GM23338 (cell line): ENCODE measurements around the gene KCNIP3. TPM values are rescaled to one million over a fixed set of nuclear protein-coding genes. Genes with fewer than 3 reads are reported as not detected.

Experiments used
- ATAC-seq: fragments of 200-7000 bp; cut with Tn5 transposase; 3 replicates; pipeline ENCODE4 v1.9.1; 2020
- DNase-seq: peaks from one replicate; pipeline ENCODE4 v3.0.0-alpha.2; 2015; ENCODE audit warnings: low spot score
- H2AFZ ChIP-seq: fragments of 200-600 bp; sonication (generic); 2 replicates; pipeline ENCODE4 v1.8.0; 2016; ENCODE audit warnings: antibody characterized with exemption, mild to moderate bottlenecking, moderate library complexity
- H3F3A ChIP-seq: fragments of 200-600 bp; sonication (generic); replicated peaks from 2 replicates; pipeline ENCODE4 v1.8.0; 2017; ENCODE audit warnings: antibody characterized with exemption, mixed run types, low read depth
- H3K27ac ChIP-seq: fragments of 200-600 bp; sonication (generic); 2 replicates; pipeline ENCODE4 v1.6.1; 2016; ENCODE audit warnings: low read depth
- H3K27me3 ChIP-seq: fragments of 200-600 bp; sonication (generic); 2 replicates; pipeline ENCODE4 v1.8.0; 2016; ENCODE audit warnings: mild to moderate bottlenecking, mixed run types, moderate library complexity; ENCODE audit not compliant: insufficient read depth
- H3K36me3 ChIP-seq: fragments of 200-600 bp; sonication (generic); 2 replicates; pipeline ENCODE4 v1.8.0; 2016; ENCODE audit warnings: mild to moderate bottlenecking; ENCODE audit not compliant: insufficient read depth
- H3K4me1 ChIP-seq: fragments of 200-600 bp; sonication (generic); 2 replicates; pipeline ENCODE4 v1.8.0; 2016; ENCODE audit warnings: mild to moderate bottlenecking, moderate library complexity; ENCODE audit not compliant: insufficient read depth
- H3K4me2 ChIP-seq: fragments of 200-600 bp; sonication (generic); 2 replicates; pipeline ENCODE4 v1.7.1; 2017; ENCODE audit warnings: mixed run types
- H3K4me3 ChIP-seq: fragments of 200-600 bp; sonication (generic); 2 replicates; pipeline ENCODE4 v1.6.1; 2016; ENCODE audit warnings: mixed run types
- H3K79me2 ChIP-seq: fragments of 200-600 bp; sonication (generic); replicated peaks from 2 replicates; pipeline ENCODE4 v1.8.0; 2017; ENCODE audit warnings: mild to moderate bottlenecking; ENCODE audit not compliant: insufficient read depth
- H3K9me2 ChIP-seq: fragments of 200-600 bp; sonication (generic); 2 replicates; pipeline ENCODE4 v1.8.0; 2017; ENCODE audit not compliant: insufficient read depth
- H4K20me1 ChIP-seq: fragments of 200-600 bp; sonication (generic); replicated peaks from 2 replicates; pipeline ENCODE4 v1.8.0; 2017; ENCODE audit warnings: mild to moderate bottlenecking; ENCODE audit not compliant: insufficient read depth
- H3K27ac Mint-ChIP-seq: 2 replicates; pipeline ENCODE4 v1.8.0; 2020; ENCODE audit warnings: inconsistent platforms, mild to moderate bottlenecking, moderate library complexity, mixed read lengths
- H3K27me3 Mint-ChIP-seq: 3 replicates; pipeline ENCODE4 v1.8.0; 2022; ENCODE audit warnings: low read depth, mild to moderate bottlenecking, moderate library complexity, mixed read lengths, inconsistent platforms; ENCODE audit not compliant: insufficient read depth, poor library complexity
- H3K36me3 Mint-ChIP-seq: 3 replicates; pipeline ENCODE4 v1.8.0; 2021; ENCODE audit warnings: low read depth, mild to moderate bottlenecking, inconsistent platforms, moderate library complexity, mixed read lengths
- H3K4me1 Mint-ChIP-seq: 3 replicates; pipeline ENCODE4 v1.8.0; 2020; ENCODE audit warnings: mild to moderate bottlenecking, inconsistent platforms, mixed read lengths
- H3K4me3 Mint-ChIP-seq: 3 replicates; pipeline ENCODE4 v1.8.0; 2021; ENCODE audit warnings: moderate library complexity, mild to moderate bottlenecking, inconsistent platforms, mixed read lengths
- H3K9me3 Mint-ChIP-seq: 3 replicates; pipeline ENCODE4 v1.8.0; 2020; ENCODE audit warnings: moderate library complexity, mild to moderate bottlenecking, inconsistent platforms, mixed read lengths
- CREB1 ChIP-seq: fragments of 250-450 bp; sonication (Bioruptor Pico); IDR thresholded peaks from 2 replicates; pipeline ENCODE4 v1.5.0; 2020; ENCODE audit warnings: low read depth, mild to moderate bottlenecking, moderate library complexity
- EZH2phosphoT487 ChIP-seq: fragments of 200-600 bp; sonication (generic); IDR thresholded peaks from one replicate; pipeline ENCODE4 v1.8.1; 2018; ENCODE audit warnings: antibody characterized with exemption; ENCODE audit not compliant: unreplicated experiment
- NANOG ChIP-seq: IDR thresholded peaks from 2 replicates; pipeline ENCODE4 v1.6.1; 2016; ENCODE audit warnings: antibody characterized with exemption, borderline replicate concordance
- POLR2AphosphoS5 ChIP-seq: IDR thresholded peaks from 2 replicates; pipeline ENCODE4 v1.6.1; 2016; ENCODE audit warnings: antibody characterized with exemption, low read depth
- STAT1 ChIP-seq: IDR thresholded peaks from one replicate; pipeline ENCODE4 v1.6.1; 2016; ENCODE audit warnings: antibody characterized with exemption; ENCODE audit not compliant: unreplicated experiment
- ZNF114 ChIP-seq: fragments of 250-450 bp; sonication (Bioruptor Pico); IDR thresholded peaks from 2 replicates; pipeline ENCODE4 v1.5.0; 2020; ENCODE audit warnings: mild to moderate bottlenecking, moderate library complexity
- ZNF331 ChIP-seq: fragments of 250-450 bp; sonication (Bioruptor Pico); IDR thresholded peaks from 2 replicates; pipeline ENCODE4 v1.5.0; 2020; ENCODE audit warnings: low read depth, mild to moderate bottlenecking, moderate library complexity
- polyA plus RNA-seq: library from polyadenylated mRNA; unstranded; fragments of >200 nt; fragmentation: Nextera tagmentation; extraction: Ambion mirVana; gene quantifications from 2 replicates; pipeline ENCODE4 v1.2.1, GENCODE V29; 2016
- total RNA-seq: library from RNA; depleted of rRNA; stranded (reverse); fragments of >200 nt; shearing (Covaris generic); gene quantifications from 2 replicates; pipeline ENCODE4 v1.2.3, GENCODE V29; 2014
- TF ChIP-seq, protein P1 (sequence below): IDR thresholded peaks from 2 replicates; pipeline ENCODE4 v1.6.1; 2016; ENCODE audit warnings: antibody characterized with exemption
- TF ChIP-seq, protein P2 (sequence below): fragments of 250-450 bp; sonication (Bioruptor Pico); IDR thresholded peaks from 2 replicates; pipeline ENCODE4 v1.5.0; 2020; ENCODE audit warnings: mild to moderate bottlenecking, moderate library complexity
- TF ChIP-seq, protein P3 (sequence below), 2 experiments: fragments of 200-600 bp in 1 of 2; sonication (generic) in 1 of 2; conservative IDR thresholded peaks; 2 replicates each; pipeline versions ENCODE4 v1.5.1 to v1.6.1; 2016 to 2017; ENCODE audit warnings: antibody characterized with exemption in 2 of 2, low read depth in 2 of 2, mild to moderate bottlenecking in 2 of 2, moderate library complexity in 1 of 2

KCNIP3 gene
- total and polyA plus RNA-seq, 2 experiments from 2014 or later: 0.32 to 0.83 TPM

DNA sequence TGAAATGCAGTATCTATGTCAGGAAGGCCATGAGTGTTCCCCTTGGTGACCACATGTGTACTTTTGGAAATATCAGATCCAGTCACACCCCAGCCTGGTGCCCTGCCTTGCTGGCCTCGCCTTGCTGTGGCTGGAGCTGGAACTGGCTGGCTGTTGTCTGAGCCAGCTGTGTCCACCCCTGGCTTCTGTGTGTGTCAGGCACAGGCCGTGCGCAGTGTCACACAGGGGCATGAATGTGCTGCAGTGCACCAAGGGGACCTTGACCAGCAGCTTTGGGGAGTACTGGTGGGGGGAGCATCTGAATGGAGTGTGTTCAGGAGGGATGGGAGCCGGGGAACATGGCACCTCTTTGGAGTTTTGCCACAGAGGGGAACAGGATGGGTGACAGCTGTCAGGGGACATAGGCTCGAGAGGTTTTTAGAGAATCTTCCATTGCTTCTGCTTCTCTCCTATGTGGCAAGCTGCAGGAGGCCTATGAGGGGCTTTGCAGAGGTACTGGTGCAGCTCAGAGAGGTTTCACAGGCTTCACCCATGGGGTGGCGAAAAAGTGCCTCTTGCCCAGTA, 60.7 kb downstream of the KCNIP3 start:
- no peak for ATAC-seq
- peaks cover 5% of the 10 kb centered on the region for H3K27me3 Mint-ChIP-seq
- no peak overlapping the region for H2AFZ ChIP-seq
- H3K9me3 Mint-ChIP-seq: peaks cover 12% of the 10 kb centered on the region
- TF ChIP-seq ZNF114 (CRISPR knock-in tag): no peak
- TF ChIP-seq EZH2phosphoT487: no peak
- no peak for TF ChIP-seq POLR2AphosphoS5
- TF ChIP-seq, protein P1, sequence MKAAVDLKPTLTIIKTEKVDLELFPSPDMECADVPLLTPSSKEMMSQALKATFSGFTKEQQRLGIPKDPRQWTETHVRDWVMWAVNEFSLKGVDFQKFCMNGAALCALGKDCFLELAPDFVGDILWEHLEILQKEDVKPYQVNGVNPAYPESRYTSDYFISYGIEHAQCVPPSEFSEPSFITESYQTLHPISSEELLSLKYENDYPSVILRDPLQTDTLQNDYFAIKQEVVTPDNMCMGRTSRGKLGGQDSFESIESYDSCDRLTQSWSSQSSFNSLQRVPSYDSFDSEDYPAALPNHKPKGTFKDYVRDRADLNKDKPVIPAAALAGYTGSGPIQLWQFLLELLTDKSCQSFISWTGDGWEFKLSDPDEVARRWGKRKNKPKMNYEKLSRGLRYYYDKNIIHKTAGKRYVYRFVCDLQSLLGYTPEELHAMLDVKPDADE: no peak
- TF ChIP-seq ZNF331 (CRISPR knock-in tag): no peak
- TF ChIP-seq, protein P2, sequence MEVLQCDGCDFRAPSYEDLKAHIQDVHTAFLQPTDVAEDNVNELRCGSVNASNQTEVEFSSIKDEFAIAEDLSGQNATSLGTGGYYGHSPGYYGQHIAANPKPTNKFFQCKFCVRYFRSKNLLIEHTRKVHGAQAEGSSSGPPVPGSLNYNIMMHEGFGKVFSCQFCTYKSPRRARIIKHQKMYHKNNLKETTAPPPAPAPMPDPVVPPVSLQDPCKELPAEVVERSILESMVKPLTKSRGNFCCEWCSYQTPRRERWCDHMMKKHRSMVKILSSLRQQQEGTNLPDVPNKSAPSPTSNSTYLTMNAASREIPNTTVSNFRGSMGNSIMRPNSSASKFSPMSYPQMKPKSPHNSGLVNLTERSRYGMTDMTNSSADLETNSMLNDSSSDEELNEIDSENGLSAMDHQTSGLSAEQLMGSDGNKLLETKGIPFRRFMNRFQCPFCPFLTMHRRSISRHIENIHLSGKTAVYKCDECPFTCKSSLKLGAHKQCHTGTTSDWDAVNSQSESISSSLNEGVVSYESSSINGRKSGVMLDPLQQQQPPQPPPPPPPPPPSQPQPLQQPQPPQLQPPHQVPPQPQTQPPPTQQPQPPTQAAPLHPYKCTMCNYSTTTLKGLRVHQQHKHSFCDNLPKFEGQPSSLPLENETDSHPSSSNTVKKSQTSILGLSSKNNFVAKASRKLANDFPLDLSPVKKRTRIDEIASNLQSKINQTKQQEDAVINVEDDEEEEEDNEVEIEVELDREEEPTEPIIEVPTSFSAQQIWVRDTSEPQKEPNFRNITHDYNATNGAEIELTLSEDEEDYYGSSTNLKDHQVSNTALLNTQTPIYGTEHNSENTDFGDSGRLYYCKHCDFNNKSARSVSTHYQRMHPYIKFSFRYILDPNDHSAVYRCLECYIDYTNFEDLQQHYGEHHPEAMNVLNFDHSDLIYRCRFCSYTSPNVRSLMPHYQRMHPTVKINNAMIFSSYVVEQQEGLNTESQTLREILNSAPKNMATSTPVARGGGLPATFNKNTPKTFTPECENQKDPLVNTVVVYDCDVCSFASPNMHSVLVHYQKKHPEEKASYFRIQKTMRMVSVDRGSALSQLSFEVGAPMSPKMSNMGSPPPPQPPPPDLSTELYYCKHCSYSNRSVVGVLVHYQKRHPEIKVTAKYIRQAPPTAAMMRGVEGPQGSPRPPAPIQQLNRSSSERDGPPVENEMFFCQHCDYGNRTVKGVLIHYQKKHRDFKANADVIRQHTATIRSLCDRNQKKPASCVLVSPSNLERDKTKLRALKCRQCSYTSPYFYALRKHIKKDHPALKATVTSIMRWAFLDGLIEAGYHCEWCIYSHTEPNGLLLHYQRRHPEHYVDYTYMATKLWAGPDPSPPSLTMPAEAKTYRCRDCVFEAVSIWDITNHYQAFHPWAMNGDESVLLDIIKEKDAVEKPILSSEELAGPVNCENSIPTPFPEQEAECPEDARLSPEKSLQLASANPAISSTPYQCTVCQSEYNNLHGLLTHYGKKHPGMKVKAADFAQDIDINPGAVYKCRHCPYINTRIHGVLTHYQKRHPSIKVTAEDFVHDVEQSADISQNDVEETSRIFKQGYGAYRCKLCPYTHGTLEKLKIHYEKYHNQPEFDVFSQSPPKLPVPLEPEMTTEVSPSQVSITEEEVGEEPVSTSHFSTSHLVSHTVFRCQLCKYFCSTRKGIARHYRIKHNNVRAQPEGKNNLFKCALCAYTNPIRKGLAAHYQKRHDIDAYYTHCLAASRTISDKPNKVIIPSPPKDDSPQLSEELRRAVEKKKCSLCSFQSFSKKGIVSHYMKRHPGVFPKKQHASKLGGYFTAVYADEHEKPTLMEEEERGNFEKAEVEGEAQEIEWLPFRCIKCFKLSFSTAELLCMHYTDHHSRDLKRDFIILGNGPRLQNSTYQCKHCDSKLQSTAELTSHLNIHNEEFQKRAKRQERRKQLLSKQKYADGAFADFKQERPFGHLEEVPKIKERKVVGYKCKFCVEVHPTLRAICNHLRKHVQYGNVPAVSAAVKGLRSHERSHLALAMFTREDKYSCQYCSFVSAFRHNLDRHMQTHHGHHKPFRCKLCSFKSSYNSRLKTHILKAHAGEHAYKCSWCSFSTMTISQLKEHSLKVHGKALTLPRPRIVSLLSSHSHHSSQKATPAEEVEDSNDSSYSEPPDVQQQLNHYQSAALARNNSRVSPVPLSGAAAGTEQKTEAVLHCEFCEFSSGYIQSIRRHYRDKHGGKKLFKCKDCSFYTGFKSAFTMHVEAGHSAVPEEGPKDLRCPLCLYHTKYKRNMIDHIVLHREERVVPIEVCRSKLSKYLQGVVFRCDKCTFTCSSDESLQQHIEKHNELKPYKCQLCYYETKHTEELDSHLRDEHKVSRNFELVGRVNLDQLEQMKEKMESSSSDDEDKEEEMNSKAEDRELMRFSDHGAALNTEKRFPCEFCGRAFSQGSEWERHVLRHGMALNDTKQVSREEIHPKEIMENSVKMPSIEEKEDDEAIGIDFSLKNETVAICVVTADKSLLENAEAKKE (CRISPR knock-in tag): no peak
- TF ChIP-seq, protein P3, sequence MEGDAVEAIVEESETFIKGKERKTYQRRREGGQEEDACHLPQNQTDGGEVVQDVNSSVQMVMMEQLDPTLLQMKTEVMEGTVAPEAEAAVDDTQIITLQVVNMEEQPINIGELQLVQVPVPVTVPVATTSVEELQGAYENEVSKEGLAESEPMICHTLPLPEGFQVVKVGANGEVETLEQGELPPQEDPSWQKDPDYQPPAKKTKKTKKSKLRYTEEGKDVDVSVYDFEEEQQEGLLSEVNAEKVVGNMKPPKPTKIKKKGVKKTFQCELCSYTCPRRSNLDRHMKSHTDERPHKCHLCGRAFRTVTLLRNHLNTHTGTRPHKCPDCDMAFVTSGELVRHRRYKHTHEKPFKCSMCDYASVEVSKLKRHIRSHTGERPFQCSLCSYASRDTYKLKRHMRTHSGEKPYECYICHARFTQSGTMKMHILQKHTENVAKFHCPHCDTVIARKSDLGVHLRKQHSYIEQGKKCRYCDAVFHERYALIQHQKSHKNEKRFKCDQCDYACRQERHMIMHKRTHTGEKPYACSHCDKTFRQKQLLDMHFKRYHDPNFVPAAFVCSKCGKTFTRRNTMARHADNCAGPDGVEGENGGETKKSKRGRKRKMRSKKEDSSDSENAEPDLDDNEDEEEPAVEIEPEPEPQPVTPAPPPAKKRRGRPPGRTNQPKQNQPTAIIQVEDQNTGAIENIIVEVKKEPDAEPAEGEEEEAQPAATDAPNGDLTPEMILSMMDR (conservative IDR thresholded peaks at IDR 0.05; ENCODE audit: low read depth in 2 of 2): no peak
- TF ChIP-seq CREB1 (CRISPR knock-in tag): no peak
- no peak for TF ChIP-seq STAT1
- TF ChIP-seq NANOG: no peak
- no peaks in the 10 kb centered on the region for H3F3A ChIP-seq
- no peak overlapping the region for H3K4me2 ChIP-seq
- H3K4me3 ChIP-seq: no peak overlapping the region
- no peaks in the 10 kb centered on the region for H3K4me1 ChIP-seq
- H3K36me3 ChIP-seq: no peaks in the 10 kb centered on the region
- no peaks in the 10 kb centered on the region for H3K9me2 ChIP-seq
- no peak overlapping the region for H3K27ac Mint-ChIP-seq
- H3K4me3 Mint-ChIP-seq: no peak overlapping the region
- no peaks in the 10 kb centered on the region for H3K79me2 ChIP-seq
- H3K36me3 Mint-ChIP-seq: no peaks in the 10 kb centered on the region; the same call in 2 of the 3 replicates
- no peak for DNase-seq
- no peaks in the 10 kb centered on the region for H4K20me1 ChIP-seq
- H3K27ac ChIP-seq: no peak overlapping the region
- H3K27me3 ChIP-seq: no peaks in the 10 kb centered on the region
- H3K4me1 Mint-ChIP-seq: 0 out of 3 replicates have a peak, but pooled peaks cover under 1% of the 10 kb centered on the region
